CD4-positive, alpha-beta T cell treated with Interleukin-15 for 1 hour (primary cell): ENCODE results near the gene MCTP1.
"Not testable (repeated sequence)": the region's sequence is repeated elsewhere in the genome, so short reads cannot be mapped to it uniquely, and the experiment has no call there.

ENCODE experiments used
- DNase-seq: peaks from one replicate; pipeline ENCODE4 v3.0.0-alpha.2; 2020

MCTP1 gene

GRCh38 chr5:95177456-95177855 lies 107.4 kb downstream of the MCTP1 start:
- no peak for DNase-seq

GRCh38 chr5:95175106-95175505 lies 109.8 kb downstream of the MCTP1 start:
- no peak for DNase-seq

- no peak for DNase-seq
These were observed 112.2 kb downstream of the MCTP1 start for GRCh38 chr5:95172659-95173058.

- DNase-seq: no peak
These were observed 120.0 kb downstream of the MCTP1 start for GRCh38 chr5:95164861-95165260.

GRCh38 chr5:95163079-95163478 lies 121.8 kb downstream of the MCTP1 start:
- DNase-seq: no peak

- DNase-seq: no peak
These were observed 122.5 kb downstream of the MCTP1 start for GRCh38 chr5:95162231-95162992.

- no peak for DNase-seq
These were observed 125.3 kb downstream of the MCTP1 start for GRCh38 chr5:95159603-95160002.

GRCh38 chr5:95155888-95156287 lies 129.0 kb downstream of the MCTP1 start:
- no peak for DNase-seq

- DNase-seq: no peak
These were observed 131.4 kb downstream of the MCTP1 start for GRCh38 chr5:95153511-95153910.

GRCh38 chr5:95152535-95152934 lies 132.4 kb downstream of the MCTP1 start:
- no peak for DNase-seq

- no peak for DNase-seq
These were observed 132.8 kb downstream of the MCTP1 start for GRCh38 chr5:95152131-95152530.

- no peak for DNase-seq
These were observed 133.2 kb downstream of the MCTP1 start for GRCh38 chr5:95151694-95152093.

- no peak for DNase-seq
These were observed 135.5 kb downstream of the MCTP1 start for GRCh38 chr5:95149387-95149786.

- no peak for DNase-seq
These were observed 136.4 kb downstream of the MCTP1 start for GRCh38 chr5:95148453-95148852.

- DNase-seq: not testable (repeated sequence)
These were observed 141.0 kb downstream of the MCTP1 start for GRCh38 chr5:95143858-95144257.

- no peak for DNase-seq
These were observed 142.7 kb downstream of the MCTP1 start for GRCh38 chr5:95142145-95142544.

- DNase-seq: no peak
These were observed 143.8 kb downstream of the MCTP1 start for GRCh38 chr5:95141141-95141540.

GRCh38 chr5:95134326-95134725 lies 150.6 kb downstream of the MCTP1 start:
- no peak for DNase-seq

- no peak for DNase-seq
These were observed 152.8 kb downstream of the MCTP1 start for GRCh38 chr5:95132096-95132495.

GRCh38 chr5:95130941-95131340 lies 154.0 kb downstream of the MCTP1 start:
- no peak for DNase-seq

GRCh38 chr5:95124731-95125130 lies 160.2 kb downstream of the MCTP1 start:
- no peak for DNase-seq

GRCh38 chr5:95124101-95124500 lies 160.8 kb downstream of the MCTP1 start:
- DNase-seq: no peak

GRCh38 chr5:95114902-95115301 lies 170.0 kb downstream of the MCTP1 start:
- DNase-seq: no peak

GRCh38 chr5:95114305-95114704 lies 170.6 kb downstream of the MCTP1 start:
- no peak for DNase-seq

GRCh38 chr5:95113489-95113888 lies 171.4 kb downstream of the MCTP1 start:
- no peak for DNase-seq
